Measurements from ENCODE around the gene TRIM15. TPM values are rescaled to one million over a fixed set of nuclear protein-coding genes. Genes with fewer than 3 reads are reported as not detected.

Gene TRIM15
- total and polyA plus RNA-seq, 2 of the 4 experiments (the other 2 are of a cell fraction): not detected

DNA sequence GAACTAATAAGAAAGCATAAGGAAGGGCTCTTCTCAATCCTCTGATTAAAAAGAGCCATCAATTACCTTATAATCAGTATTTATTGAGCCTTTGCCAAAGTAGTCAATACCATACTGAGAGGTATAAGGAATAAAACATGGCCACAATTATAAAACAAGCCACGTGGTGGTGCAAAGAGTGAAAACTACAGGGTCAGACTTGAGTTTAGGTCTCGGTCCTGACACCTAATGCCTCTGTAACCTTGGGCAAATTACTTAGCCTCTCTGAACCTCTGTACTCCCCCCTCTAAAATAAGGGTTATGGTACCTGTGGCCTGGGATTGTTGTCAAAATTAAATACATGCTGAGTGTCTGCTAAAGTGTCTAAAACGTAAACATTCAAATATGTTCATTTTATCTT lies 14.1 kb upstream of the TRIM15 start:
- intact Hi-C loops (cut with micrococcal nuclease) (no loop called here), dilution Hi-C loops (cut with HindIII; ENCODE audit: low sequenced_read_pairs, unreplicated experiment) (no loop called here), in situ Hi-C loops (cut with MboI; ENCODE audit: low sequenced_read_pairs) (no loop called here)
- no peak overlapping the region for H3K56ac ChIP-seq (ENCODE audit: extremely low read depth, insufficient read depth, low read length)
- no peak for TF ChIP-seq SMC3 (IDR thresholded peaks at IDR 0.05; ENCODE audit: low read depth, low read length)
- no peak for TF ChIP-seq RAD21 (IDR thresholded peaks at IDR 0.05; ENCODE audit: low read length)
- no peak for TF ChIP-seq MAFK (IDR thresholded peaks at IDR 0.05; ENCODE audit: low read depth, low read length)
- no peak for TF ChIP-seq BHLHE40 (IDR thresholded peaks at IDR 0.05; ENCODE audit: low read depth, low read length)
- TF ChIP-seq ELK1 (IDR thresholded peaks at IDR 0.05; ENCODE audit: borderline replicate concordance, low read depth, low read length): no peak
- TF ChIP-seq RCOR1 (IDR thresholded peaks at IDR 0.05; ENCODE audit: insufficient replicate concordance, low read length): no peak
- TF ChIP-seq CTCF (conservative IDR thresholded peaks at IDR 0.05; ENCODE audit: low read depth, low read length): no peak
- no peak for TF ChIP-seq USF2 (IDR thresholded peaks at IDR 0.05; ENCODE audit: low read depth, low read length)
- TF ChIP-seq CHD1 (IDR thresholded peaks at IDR 0.05; ENCODE audit: low read depth, low read length): no peak
- no peak for TF ChIP-seq FOS (IDR thresholded peaks at IDR 0.05; ENCODE audit: low read depth, low read length)
- no peak for TF ChIP-seq MXI1 (IDR thresholded peaks at IDR 0.05; ENCODE audit: borderline replicate concordance, low read depth, low read length)
- TF ChIP-seq RFX5 (IDR thresholded peaks at IDR 0.05; ENCODE audit: low read depth, low read length): no peak
- TF ChIP-seq CEBPB (IDR thresholded peaks at IDR 0.05; ENCODE audit: low read depth, low read length): no peak
- no peak for TF ChIP-seq NFE2L2 (IDR thresholded peaks at IDR 0.05; ENCODE audit: low read depth, low read length)
- TF ChIP-seq POLR2A (IDR thresholded peaks at IDR 0.05; ENCODE audit: low read depth, low read length): no peak
- TF ChIP-seq MAZ (IDR thresholded peaks at IDR 0.05; ENCODE audit: borderline replicate concordance, low read depth, low read length): no peak
- no peaks in the 10 kb centered on the region for H3K79me1 ChIP-seq (ENCODE audit: low read depth in 1 of 2, low read length in 2 of 2)
- no peak overlapping the region for H3K4me2 ChIP-seq (ENCODE audit: low read depth, low read length)
- H3K18ac ChIP-seq (ENCODE audit: low read depth, low read length): no peak overlapping the region
- CTCF ChIA-PET: no interaction called here
- no peak for ATAC-seq (ENCODE audit: low read depth)
- H3K14ac ChIP-seq (replicated peaks; ENCODE audit: low read depth, low read length): no peak overlapping the region
- no peak overlapping the region for H2BK15ac ChIP-seq (ENCODE audit: low read depth, low read length)
- H3K4me1 ChIP-seq (ENCODE audit: control insufficient read depth, insufficient read depth, low read length): no peaks in the 10 kb centered on the region
- no peak overlapping the region for H3K4ac ChIP-seq (ENCODE audit: low read depth, low read length)
- H3K23ac ChIP-seq (ENCODE audit: low read depth, low read length): no peak overlapping the region
- no peak overlapping the region for H2BK120ac ChIP-seq (ENCODE audit: low read depth, low read length)
- no peak overlapping the region for H2BK20ac ChIP-seq (ENCODE audit: low read depth, low read length)
- no peaks in the 10 kb centered on the region for H3K9me1 ChIP-seq (ENCODE audit: insufficient read depth, low read length)
- no peak overlapping the region for H4K8ac ChIP-seq (ENCODE audit: low read depth in 2 of 2, low read length in 2 of 2)
- no peak overlapping the region for H2BK5ac ChIP-seq (ENCODE audit: low read depth, low read length, poor library complexity, severe bottlenecking)
- no peak overlapping the region for H3K27ac ChIP-seq (ENCODE audit: insufficient read depth, low read length)
- no peaks in the 10 kb centered on the region for H3K9me3 ChIP-seq (ENCODE audit: control insufficient read depth, insufficient read depth, low read length)
- H4K91ac ChIP-seq (ENCODE audit: insufficient read depth, low read depth, low read length): no peak overlapping the region
- POLR2A ChIA-PET (ENCODE audit: unreplicated experiment): no interaction called here
- no peak overlapping the region for H3K4me3 ChIP-seq (ENCODE audit: insufficient read depth, low read depth, low read length)
- H2AK5ac ChIP-seq (ENCODE audit: low read depth, low read length): no peak overlapping the region
- WGBS, 2 experiments (ENCODE audit: extremely low coverage in 2 of 2, insufficient read length in 1 of 2): no CpG with 5 or more reads among the region's 3 CpGs
- no peak overlapping the region for H2AFZ ChIP-seq (replicated peaks; ENCODE audit: low read length, poor library complexity)
- H3K36me3 ChIP-seq (ENCODE audit: control insufficient read depth, insufficient read depth, low read length): no peaks in the 10 kb centered on the region
- no peak overlapping the region for H2AK9ac ChIP-seq (replicated peaks; ENCODE audit: low read depth, low read length, poor library complexity)
- BruUV-seq (replicated peaks): no TSS peak
- no peaks in the 10 kb centered on the region for H4K20me1 ChIP-seq (ENCODE audit: insufficient read depth, low read length)
- peaks cover 40% of the 10 kb centered on the region for H3K27me3 ChIP-seq (ENCODE audit: control insufficient read depth, insufficient read depth, low read length)
- no peak overlapping the region for H4K5ac ChIP-seq (ENCODE audit: low read depth, low read length)
- no peak for DNase-seq
- no peak overlapping the region for H3K9ac ChIP-seq (ENCODE audit: low read depth, low read length)
